Astrocyte (in vitro differentiated cells and primary cell): ENCODE data around the gene DCBLD1.
"Not testable (repeated sequence)": the region's sequence is repeated elsewhere in the genome, so short reads cannot be mapped to it uniquely, and the experiment has no call there.

Source experiments
- EZH2 ChIP-seq: IDR thresholded peaks from 2 replicates; pipeline ENCODE4 v1.6.1; 2012; ENCODE audit warnings: mild to moderate bottlenecking, low read length, inconsistent platforms; ENCODE audit not compliant: insufficient read depth
- TF ChIP-seq, protein P1 (sequence below): IDR thresholded peaks from 2 replicates; pipeline ENCODE4 v1.5.1; 2011; ENCODE audit warnings: low read depth, mild to moderate bottlenecking, inconsistent platforms, low read length, moderate library complexity; ENCODE audit not compliant: insufficient read depth

GRCh38 chr6:117468527-117468926 is 13.9 kb upstream of the DCBLD1 start:
- TF ChIP-seq, protein P1, sequence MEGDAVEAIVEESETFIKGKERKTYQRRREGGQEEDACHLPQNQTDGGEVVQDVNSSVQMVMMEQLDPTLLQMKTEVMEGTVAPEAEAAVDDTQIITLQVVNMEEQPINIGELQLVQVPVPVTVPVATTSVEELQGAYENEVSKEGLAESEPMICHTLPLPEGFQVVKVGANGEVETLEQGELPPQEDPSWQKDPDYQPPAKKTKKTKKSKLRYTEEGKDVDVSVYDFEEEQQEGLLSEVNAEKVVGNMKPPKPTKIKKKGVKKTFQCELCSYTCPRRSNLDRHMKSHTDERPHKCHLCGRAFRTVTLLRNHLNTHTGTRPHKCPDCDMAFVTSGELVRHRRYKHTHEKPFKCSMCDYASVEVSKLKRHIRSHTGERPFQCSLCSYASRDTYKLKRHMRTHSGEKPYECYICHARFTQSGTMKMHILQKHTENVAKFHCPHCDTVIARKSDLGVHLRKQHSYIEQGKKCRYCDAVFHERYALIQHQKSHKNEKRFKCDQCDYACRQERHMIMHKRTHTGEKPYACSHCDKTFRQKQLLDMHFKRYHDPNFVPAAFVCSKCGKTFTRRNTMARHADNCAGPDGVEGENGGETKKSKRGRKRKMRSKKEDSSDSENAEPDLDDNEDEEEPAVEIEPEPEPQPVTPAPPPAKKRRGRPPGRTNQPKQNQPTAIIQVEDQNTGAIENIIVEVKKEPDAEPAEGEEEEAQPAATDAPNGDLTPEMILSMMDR = not testable (repeated sequence)
- TF ChIP-seq EZH2 = not testable (repeated sequence)
